Uterus (tissue), 2 donors: ENCODE measurements around the gene EIF5.

Source experiments
- CTCF ChIP-seq, 4 experiments: fragments of 200-600 bp in 2 of 4; fragments of 450-650 bp in 2 of 4; sonication (generic) in 2 of 4; IDR thresholded peaks; one replicate each; pipeline ENCODE4 v1.5.1; 2016 to 2019; ENCODE audit warnings: antibody characterized with exemption in 4 of 4, mild to moderate bottlenecking in 2 of 4, moderate library complexity in 1 of 4
- POLR2A ChIP-seq, 2 donors: fragments of 450-650 bp; IDR thresholded peaks; one replicate each; pipeline ENCODE4 v1.6.1; 2016; ENCODE audit warnings: antibody characterized with exemption in 2 of 2, mild to moderate bottlenecking in 1 of 2, moderate library complexity in 1 of 2

- TF ChIP-seq CTCF (IDR thresholded peaks at IDR 0.05) (no peak), POLR2A (IDR thresholded peaks at IDR 0.05) (no peak)
These were observed 27.8 kb downstream of the EIF5 start for GRCh38 chr14:103361867-103362266.
